Stomach (tissue), 9 donors: Measurements from ENCODE around the gene MPP3. TPM values are rescaled to one million over a fixed set of nuclear protein-coding genes. Genes with fewer than 3 reads are reported as not detected.

Experiments
- DNase-seq, 2 donors: peaks; one replicate each; pipeline versions ENCODE4 v3.0.0 to v3.0.0-alpha.2; 2013 to 2019
- H3K27ac ChIP-seq, 5 donors: fragments of 200-600 bp in 4 of 5; sonication (generic) in 4 of 5; one replicate each; pipeline ENCODE4 v1.5.1; 2013 to 2019; ENCODE audit warnings: mild to moderate bottlenecking in 1 of 5, moderate library complexity in 1 of 5
- H3K27me3 ChIP-seq, 3 donors: fragments of 200-600 bp; sonication (generic); one replicate each; pipeline ENCODE4 v1.5.1; 2017 to 2019; ENCODE audit warnings: mixed run types in 1 of 3
- H3K36me3 ChIP-seq, 4 donors: fragments of 200-600 bp; sonication (generic); 1 replicate in 3 of 4; 2 replicates in 1 of 4; pipeline ENCODE4 v1.5.1; 2016 to 2019
- H3K4me1 ChIP-seq, 4 donors: fragments of 200-600 bp; sonication (generic); one replicate each; pipeline ENCODE4 v1.5.1; 2016 to 2019
- H3K4me3 ChIP-seq, 4 donors: fragments of 200-600 bp; sonication (generic) in 3 of 4; one replicate each; pipeline ENCODE4 v1.5.1; 2016 to 2019; ENCODE audit warnings: mild to moderate bottlenecking in 1 of 4
- H3K9me3 ChIP-seq, 4 donors: fragments of 200-600 bp; sonication (generic); one replicate each; pipeline ENCODE4 v1.5.1; 2016 to 2019
- CTCF ChIP-seq, 7 experiments: fragments of 450-650 bp in 4 of 7; fragments of 200-600 bp in 3 of 7; sonication (generic) in 3 of 7; IDR thresholded peaks; one replicate each; pipeline ENCODE4 v1.5.1; 2016 to 2019; ENCODE audit warnings: antibody characterized with exemption in 7 of 7, control low read depth in 2 of 7, mild to moderate bottlenecking in 1 of 7
- EP300 ChIP-seq: sonication (generic); formaldehyde crosslinking; IDR thresholded peaks from one replicate; pipeline ENCODE4 v1.6.1; 2017; ENCODE audit warnings: antibody characterized with exemption
- POLR2A ChIP-seq, 4 donors: fragments of 450-650 bp; IDR thresholded peaks; one replicate each; pipeline ENCODE4 v1.6.1; 2016; ENCODE audit warnings: antibody characterized with exemption in 4 of 4, control low read depth in 2 of 4, mild to moderate bottlenecking in 1 of 4, moderate library complexity in 1 of 4
- POLR2AphosphoS5 ChIP-seq, 3 donors: sonication (generic); formaldehyde crosslinking; IDR thresholded peaks; one replicate each; pipeline ENCODE4 v1.6.1; 2016; ENCODE audit warnings: antibody characterized with exemption in 3 of 3
- WGBS, 5 donors: extraction: QIAGEN DNeasy Blood & Tissue Kit in 3 of 5; methylation state at CpG; one replicate each; pipeline versions ENCODE4 v1.1.5 to v1.1.7; 2013 to 2018; 5-methylcytosine and 5-hydroxymethylcytosine counted together
- intact Hi-C: fragments of 100-400 bp; cut with DNase I; formaldehyde crosslinking; loops from one replicate; pipeline ENCODE4 v1.15.1; 2023; ENCODE audit warnings: low total_unique reads
- polyA plus RNA-seq, 3 donors: library from polyadenylated mRNA; stranded (reverse); fragments of 200-250 nt; gene quantifications; one replicate each; pipeline ENCODE4 v1.2.3, GENCODE V29; 2013
- total RNA-seq, 5 donors: library from RNA; depleted of rRNA; stranded (reverse); fragments of >200 nt; gene quantifications; one replicate each; pipeline versions ENCODE4 v1.1.0 to v1.2.3, GENCODE V29; 2014 to 2016
- donor health status: healthy with polysubstance abuse.
- donor health status: Bipolar disorder and iron deficiency.
- donor health status: healthy.

The MPP3 gene
- total and polyA plus RNA-seq, 8 donors, result 0.31 to 22.8 (median 10.6) TPM

- 93 to 97% (median 95%) methylated on average over 5 of the region's 5 CpGs for WGBS, 5 donors
- DNase-seq, result no peak
- intact Hi-C loops, result no loop called here
Observed at GRCh38 chr17:43818966-43819365, 14.0 kb downstream of the MPP3 start.

GRCh38 chr17:43817826-43818225 lies 15.1 kb downstream of the MPP3 start:
- Histone ChIP-seq H3K27ac (no peak overlapping the region), H3K27me3 (no peaks in the 10 kb centered on the region), H3K36me3 (peaks cover 8 to 63% (median 40%) of the 10 kb centered on the region in 4 donors), H3K4me1 (peaks cover 3 to 8% (median 3%) of the 10 kb centered on the region in 4 donors), H3K9me3 (no peaks in the 10 kb centered on the region), H3K4me3 (no peak overlapping the region)
- no peak for TF ChIP-seq CTCF (IDR thresholded peaks at IDR 0.05)
- no peak for TF ChIP-seq POLR2A (IDR thresholded peaks at IDR 0.05)
- no peak for TF ChIP-seq EP300
- no peak for TF ChIP-seq POLR2AphosphoS5 (IDR thresholded peaks at IDR 0.05)
- intact Hi-C loops, result no loop called here
- whole genome bisulfite sequencing, 5 donors, result 87 to 96% (median 93%) methylated on average over 9 of the region's 9 CpGs
- DNase-seq, result no peak

More at GRCh38 chr17:43818966-43819365, 14.0 kb downstream of the MPP3 start:
- Histone ChIP-seq H3K27ac (no peak overlapping the region), H3K4me1 (peaks cover 10 to 19% (median 13%) of the 10 kb centered on the region in 4 donors), H3K4me3 (no peak overlapping the region), H3K9me3 (no peaks in the 10 kb centered on the region), H3K27me3 (no peaks in the 10 kb centered on the region), H3K36me3 (peaks cover 4 to 52% (median 30%) of the 10 kb centered on the region in 4 donors)
- TF ChIP-seq POLR2AphosphoS5 (IDR thresholded peaks at IDR 0.05), result no peak
- TF ChIP-seq EP300, result no peak
- TF ChIP-seq POLR2A (IDR thresholded peaks at IDR 0.05), result no peak
- TF ChIP-seq CTCF (IDR thresholded peaks at IDR 0.05), result no peak

- Histone ChIP-seq H3K9me3 (no peaks in the 10 kb centered on the region), H3K27me3 (no peaks in the 10 kb centered on the region), H3K4me1 (peaks cover 0 to 5% (median 0%) of the 10 kb centered on the region in 4 donors), H3K4me3 (no peak overlapping the region), H3K27ac (no peak overlapping the region), H3K36me3 (peaks cover 8 to 68% (median 43%) of the 10 kb centered on the region in 4 donors)
- intact Hi-C loops, result no loop called here
- DNase-seq, result no peak
- no peak for TF ChIP-seq EP300
- TF ChIP-seq CTCF (IDR thresholded peaks at IDR 0.05), result no peak
- no peak for TF ChIP-seq POLR2AphosphoS5 (IDR thresholded peaks at IDR 0.05)
- TF ChIP-seq POLR2A (IDR thresholded peaks at IDR 0.05), result no peak
- WGBS, 5 donors, result 85 to 96% (median 92%) methylated on average over 24 of the region's 24 CpGs
Observed at GRCh38 chr17:43816336-43817320, 16.3 kb downstream of the MPP3 start.

GRCh38 chr17:43814714-43815113 lies 18.2 kb downstream of the MPP3 start:
- Histone ChIP-seq H3K27ac (no peak overlapping the region), H3K36me3 (peaks cover 8 to 68% (median 45%) of the 10 kb centered on the region in 4 donors), H3K9me3 (no peaks in the 10 kb centered on the region), H3K27me3 (no peaks in the 10 kb centered on the region), H3K4me3 (no peak overlapping the region), H3K4me1 (peaks cover 0 to 5% (median 0%) of the 10 kb centered on the region in 4 donors)
- WGBS, 5 donors, result 17 to 29% (median 27%) methylated on average over 1 of the region's 1 CpG
- intact Hi-C loops, result no loop called here
- no peak for TF ChIP-seq POLR2AphosphoS5 (IDR thresholded peaks at IDR 0.05)
- no peak for TF ChIP-seq POLR2A (IDR thresholded peaks at IDR 0.05)
- no peak for TF ChIP-seq EP300
- no peak for TF ChIP-seq CTCF (IDR thresholded peaks at IDR 0.05)
- no peak for DNase-seq
